ENCODE results near the gene GPR52.

GRCh38 chr1:174426153-174426552 lies 21.6 kb upstream of the GPR52 start:
- TF ChIP-seq CTCF (IDR thresholded peaks at IDR 0.05): no peak
- TF ChIP-seq ZMAT4 (CRISPR knock-in tag; IDR thresholded peaks at IDR 0.05): no peak
- TF ChIP-seq KAT7 (CRISPR knock-in tag; IDR thresholded peaks at IDR 0.05; ENCODE audit: borderline replicate concordance): no peak
- TF ChIP-seq ETV6 (CRISPR knock-in tag; IDR thresholded peaks at IDR 0.05): no peak
- no peak for TF ChIP-seq JAZF1 (CRISPR knock-in tag; IDR thresholded peaks at IDR 0.05)
- no peak for TF ChIP-seq ZNF423 (CRISPR knock-in tag; IDR thresholded peaks at IDR 0.05)
- no peak for TF ChIP-seq IRF1 (CRISPR knock-in tag; IDR thresholded peaks at IDR 0.05)
- no peak for TF ChIP-seq NFE2L1 (CRISPR knock-in tag; IDR thresholded peaks at IDR 0.05)
- TF ChIP-seq USF1 (CRISPR knock-in tag; IDR thresholded peaks at IDR 0.05): no peak
- TF ChIP-seq FOXP4 (CRISPR knock-in tag; IDR thresholded peaks at IDR 0.05): no peak
- no peak for TF ChIP-seq AR (CRISPR knock-in tag; IDR thresholded peaks at IDR 0.05)
- TF ChIP-seq NR1H2 (CRISPR knock-in tag; IDR thresholded peaks at IDR 0.05): no peak
- TF ChIP-seq PRDM15 (CRISPR knock-in tag; IDR thresholded peaks at IDR 0.05): no peak
- no peak for TF ChIP-seq ZNF138 (CRISPR knock-in tag; conservative IDR thresholded peaks at IDR 0.05)
